NCI-H2196 (cell line): ENCODE results near the gene C9orf85.
"Not testable (repeated sequence)": the region's sequence is repeated elsewhere in the genome, so short reads cannot be mapped to it uniquely, and the experiment has no call there.

Experiments
- DNase-seq: peaks from one replicate; lab custom pipeline; 2025; ENCODE audit not compliant: unreplicated experiment; lab: John Stamatoyannopoulos, UW

Gene C9orf85, protein sequence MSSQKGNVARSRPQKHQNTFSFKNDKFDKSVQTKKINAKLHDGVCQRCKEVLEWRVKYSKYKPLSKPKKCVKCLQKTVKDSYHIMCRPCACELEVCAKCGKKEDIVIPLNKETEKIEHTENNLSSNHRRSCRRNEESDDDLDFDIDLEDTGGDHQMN

DNA sequence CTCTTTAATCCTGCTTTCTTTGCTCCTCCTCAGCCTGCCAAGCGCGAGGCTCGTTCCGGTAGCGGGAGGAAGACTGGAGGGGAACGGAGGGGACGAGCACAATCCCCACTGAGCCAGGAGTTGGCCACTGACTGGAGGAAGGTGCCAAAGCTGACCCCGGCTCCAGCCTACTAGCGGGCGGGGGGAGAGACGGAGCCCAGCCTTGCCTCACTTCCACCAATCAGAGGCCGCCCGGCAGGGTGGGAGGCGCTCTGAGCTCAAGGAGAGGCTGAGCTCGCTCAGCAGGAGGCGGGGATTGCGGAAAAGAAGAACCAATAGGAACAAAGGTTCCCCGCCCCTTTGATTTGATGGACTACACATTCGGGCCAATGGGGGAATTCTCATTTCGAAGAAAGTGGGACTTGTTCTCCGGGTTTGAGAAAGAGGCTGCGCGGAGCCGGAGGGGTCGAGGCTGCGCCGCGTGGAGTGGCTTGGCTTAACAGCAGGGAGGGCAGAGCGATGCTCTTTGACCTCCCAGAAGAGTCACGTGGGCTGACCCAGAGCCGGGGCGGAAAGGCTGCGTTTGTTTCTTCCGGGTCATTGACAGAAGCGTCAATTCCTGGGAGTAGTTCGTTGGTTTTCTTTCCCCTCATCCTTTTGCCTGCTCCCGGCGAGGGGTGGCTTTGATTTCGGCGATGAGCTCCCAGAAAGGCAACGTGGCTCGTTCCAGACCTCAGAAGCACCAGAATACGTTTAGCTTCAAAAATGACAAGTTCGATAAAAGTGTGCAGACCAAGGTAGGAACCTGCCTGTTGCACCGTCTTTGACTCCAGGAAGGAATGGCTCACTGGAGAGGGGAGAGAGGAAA lies at the start of gene C9orf85, which contains the start of gene ABHD17B:
TSS of gene C9orf85 (plus strand) at position 579 of the 847 bp plus-strand sequence. CDS start at position 675, 96 bp downstream.
TSS of gene ABHD17B (minus strand) at position 133 of the 847 bp plus-strand sequence. CDS start 36,113 bp downstream, outside the sequence.
- peak; percentile 98 for DNase-seq

DNA sequence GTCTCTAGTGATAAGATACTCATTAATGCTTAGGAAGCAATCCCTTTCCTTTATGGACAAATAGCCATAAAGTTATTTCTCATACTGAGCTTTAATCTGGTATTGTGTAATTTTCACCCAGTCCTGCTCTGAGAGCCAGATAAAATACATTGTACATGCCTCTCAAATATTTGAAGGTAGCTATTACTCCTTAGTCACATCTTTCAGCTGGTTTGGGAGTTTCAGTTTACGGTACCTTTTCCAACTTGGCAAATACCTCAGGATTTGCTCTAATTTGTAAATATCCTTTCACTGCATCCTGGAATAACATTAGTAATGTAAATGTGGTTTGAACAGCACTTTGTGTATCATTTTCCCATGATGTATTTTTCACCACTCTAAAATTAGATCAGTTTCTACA lies 47.8 kb upstream of the C9orf85 start:
- no peak for DNase-seq

DNA sequence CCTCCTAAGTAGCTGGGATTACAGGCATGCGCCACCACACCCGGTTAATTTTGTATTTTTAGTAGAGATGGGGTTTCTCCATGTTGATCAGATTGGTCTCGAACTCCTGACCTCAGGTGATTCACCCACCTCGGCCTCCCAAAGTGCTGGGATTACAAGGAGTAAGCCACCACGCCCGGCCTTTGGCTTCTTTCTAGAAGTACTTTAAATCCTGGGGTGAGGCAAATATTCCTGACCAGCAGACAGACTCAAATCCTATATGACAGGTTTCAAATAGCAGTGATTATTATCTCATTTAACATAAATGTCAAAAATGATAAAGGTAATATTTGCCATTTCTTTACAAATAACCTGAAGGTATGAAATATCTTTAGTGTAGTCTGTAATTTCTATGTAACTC lies 36.1 kb upstream of the C9orf85 start:
- DNase-seq: no peak

DNA sequence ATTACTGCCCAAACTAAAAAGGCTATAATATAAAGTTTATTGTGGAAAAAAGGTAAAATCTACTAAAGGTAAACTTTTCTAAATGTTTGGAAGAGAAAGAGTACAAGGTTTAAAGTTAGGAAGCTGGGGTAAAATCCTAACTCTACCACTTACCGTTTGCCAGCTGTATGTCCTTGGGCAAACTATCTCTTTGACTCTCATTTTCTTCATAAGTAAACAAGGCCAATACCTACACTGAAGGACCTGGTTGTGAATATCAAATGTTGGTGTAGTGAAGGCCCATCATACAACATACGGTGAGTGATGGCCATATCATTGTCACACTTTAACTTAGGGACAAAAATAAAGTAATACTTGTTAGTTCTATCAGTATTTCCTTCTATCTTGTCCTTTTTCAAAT lies 35.3 kb upstream of the C9orf85 start:
- DNase-seq: no peak

DNA sequence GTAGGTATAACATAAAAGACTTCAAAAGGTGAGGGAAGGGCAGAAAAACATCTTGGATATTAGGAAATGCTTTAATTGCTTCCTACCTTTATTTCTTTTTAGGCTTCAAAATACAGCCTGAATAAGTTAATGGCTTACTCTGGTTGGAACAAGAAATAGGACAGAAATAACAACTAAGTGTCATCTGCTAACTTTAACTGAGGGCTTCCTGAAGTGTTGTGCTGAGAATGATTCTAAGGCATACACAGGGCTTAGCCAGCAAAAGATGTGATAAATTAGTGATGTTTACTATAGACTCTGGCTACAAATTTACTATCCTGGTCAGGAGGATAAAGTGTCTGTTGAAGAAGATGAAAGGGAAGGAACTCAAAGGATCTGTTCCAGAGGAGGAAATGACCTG lies 34.6 kb upstream of the C9orf85 start:
- DNase-seq: no peak

DNA sequence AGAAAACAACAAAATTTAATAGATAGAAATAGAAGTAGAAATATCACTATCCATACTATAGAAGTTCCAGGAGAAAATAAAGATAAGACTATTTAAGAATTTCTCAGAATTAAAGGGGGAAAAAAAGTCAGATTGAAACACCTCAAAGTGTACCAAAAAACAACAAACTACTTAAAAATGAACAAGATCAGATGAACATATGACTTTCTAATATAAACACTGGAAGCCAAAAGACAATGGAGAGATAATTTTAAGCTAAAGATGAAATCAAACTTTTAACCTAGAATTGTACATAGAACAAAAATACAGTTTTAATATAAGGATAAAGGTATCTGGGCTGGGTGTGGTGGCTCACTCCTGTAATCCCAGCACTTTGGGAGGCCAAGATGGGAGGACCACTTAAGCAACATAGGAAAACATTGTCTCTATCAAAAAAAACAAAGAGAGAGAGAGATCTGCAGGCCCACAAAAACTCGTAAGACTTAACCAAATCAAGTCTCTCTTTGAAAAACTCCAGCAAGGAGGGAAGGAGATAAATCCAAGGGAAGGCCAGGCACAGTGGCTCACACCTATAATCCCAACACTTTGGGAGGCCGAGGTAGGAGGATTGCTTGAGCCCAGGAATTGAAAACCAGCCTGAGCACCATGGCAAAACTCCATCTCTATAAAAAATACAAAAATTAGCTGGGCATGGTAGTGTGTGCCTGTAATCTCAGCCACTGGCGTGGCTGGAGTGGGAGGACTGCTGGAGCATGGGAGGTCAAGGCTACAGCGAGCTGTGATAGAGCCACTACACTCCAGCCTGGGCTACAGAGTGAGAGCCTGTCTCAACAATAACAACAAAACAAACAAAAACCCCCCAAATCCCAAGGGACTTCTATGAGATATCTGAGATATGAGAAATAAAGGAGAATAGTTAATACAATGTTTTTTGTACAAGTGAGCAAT lies 32.8 kb upstream of the C9orf85 start:
- DNase-seq: no peak

DNA sequence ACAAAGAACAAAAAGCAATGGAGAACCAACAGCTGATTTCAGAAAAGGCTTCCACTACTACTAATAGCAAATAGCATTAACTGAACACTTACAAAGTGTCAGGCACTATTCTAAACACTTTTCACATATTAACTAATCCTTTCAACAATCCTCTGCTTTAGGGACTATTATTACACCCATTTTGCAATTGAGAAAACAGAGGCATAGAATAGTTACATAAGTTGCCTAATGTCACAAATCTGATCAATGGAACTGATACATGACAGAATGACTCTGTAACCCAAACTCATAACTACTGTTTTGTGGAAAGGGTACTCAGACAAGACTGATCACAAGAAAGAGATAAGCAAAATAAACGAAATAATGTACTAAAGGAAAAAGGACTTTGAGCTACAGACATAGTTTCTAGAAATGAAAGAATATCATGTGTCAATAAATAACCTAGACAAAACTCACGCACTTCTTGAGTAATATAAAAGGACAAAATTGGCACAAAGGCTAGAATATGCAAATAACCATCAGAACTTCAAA lies 31.7 kb upstream of the C9orf85 start:
- DNase-seq: no peak

DNA sequence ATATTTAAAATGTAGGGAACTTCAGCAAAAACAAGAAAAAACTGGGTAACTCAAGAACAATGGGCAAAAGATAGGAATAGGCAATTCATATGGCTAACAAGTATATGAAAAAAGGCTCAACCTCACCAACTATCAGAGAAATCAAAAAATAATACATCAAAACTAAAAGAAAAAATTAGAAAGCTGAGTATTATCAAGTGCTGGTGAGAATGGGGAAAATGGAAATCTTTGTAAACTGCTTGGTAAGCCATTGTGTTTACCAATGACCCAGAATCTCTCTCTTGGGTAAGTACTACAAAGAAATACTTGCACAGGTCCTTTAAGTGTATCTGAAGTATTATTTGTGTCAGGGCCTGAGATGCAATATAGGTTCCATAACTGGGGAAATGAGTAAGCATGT lies 27.4 kb upstream of the C9orf85 start:
- no peak for DNase-seq

DNA sequence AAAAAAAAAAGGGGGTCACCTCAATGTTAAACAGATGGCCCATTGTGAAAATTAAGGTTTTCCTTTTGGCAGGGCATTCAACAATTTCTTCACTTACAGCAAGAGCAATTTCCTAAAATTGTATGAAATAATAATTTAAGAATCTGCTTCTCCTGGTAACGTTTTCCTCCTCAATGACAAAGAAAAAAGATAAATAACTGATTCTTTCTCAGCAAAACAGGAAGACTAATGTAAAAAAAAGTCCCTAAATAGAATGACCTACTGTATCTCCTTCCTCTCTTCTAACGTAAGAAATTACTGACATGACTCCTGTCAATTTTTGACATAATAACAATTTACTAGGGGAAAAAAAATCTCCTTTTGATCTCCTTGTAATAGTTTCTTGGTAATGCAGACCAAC lies 26.0 kb upstream of the C9orf85 start:
- no peak for DNase-seq

DNA sequence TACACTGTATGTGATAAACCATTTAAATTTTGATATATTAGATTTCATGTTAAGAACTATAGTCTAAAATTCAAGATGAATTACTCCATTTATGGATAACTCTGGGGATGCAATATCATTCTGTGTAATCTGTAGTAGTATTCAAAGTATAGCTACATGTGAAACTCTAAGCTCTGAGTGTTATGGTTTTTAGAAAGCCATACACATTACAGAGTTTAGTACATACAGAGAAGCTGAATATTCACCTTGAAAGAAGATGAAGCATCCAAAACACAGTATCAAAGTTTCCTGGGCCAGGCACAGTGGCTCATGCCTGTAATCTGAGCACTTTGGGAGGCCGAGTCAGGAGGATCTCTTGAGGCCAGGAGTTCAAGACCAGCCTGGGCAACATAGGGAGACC lies 25.4 kb upstream of the C9orf85 start:
- DNase-seq: no peak

DNA sequence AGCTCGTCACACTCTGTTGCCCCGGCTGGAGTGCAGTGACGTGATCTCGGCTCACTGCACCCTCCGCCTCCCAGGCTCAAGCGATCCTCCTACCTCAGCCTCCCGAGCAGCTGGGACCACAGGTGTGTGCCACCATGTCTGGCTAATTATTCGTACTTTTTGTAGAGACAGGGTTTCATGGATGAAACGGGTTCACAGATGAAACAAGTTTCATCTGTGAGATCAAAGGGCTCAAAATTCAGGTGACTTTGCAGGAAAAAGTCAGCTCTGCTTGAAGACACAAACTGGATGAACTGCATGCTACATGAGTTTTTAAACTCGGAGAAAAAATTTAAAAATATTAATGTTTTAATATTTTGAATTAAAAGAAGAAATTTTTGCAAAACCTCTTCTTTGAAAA lies 24.9 kb upstream of the C9orf85 start:
- DNase-seq: no peak

DNA sequence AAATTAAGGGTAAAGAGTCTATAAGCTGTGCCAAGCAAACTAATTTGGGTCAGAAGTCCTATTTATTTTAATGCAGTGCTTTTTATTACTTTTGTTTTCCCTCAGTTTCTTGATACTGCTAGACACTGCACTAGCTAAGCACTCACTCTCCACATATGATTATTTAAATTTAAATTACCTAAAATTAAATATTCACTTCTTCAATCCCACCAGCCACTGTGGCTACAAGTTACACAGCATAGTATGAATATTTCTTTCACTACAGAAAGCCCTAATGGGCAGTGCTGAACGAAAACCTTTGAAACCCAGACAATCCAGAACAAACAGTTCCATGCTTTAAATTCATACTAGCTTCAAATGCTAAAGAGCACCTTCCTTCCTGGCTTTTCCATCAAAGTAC lies 24.1 kb upstream of the C9orf85 start:
- no peak for DNase-seq

DNA sequence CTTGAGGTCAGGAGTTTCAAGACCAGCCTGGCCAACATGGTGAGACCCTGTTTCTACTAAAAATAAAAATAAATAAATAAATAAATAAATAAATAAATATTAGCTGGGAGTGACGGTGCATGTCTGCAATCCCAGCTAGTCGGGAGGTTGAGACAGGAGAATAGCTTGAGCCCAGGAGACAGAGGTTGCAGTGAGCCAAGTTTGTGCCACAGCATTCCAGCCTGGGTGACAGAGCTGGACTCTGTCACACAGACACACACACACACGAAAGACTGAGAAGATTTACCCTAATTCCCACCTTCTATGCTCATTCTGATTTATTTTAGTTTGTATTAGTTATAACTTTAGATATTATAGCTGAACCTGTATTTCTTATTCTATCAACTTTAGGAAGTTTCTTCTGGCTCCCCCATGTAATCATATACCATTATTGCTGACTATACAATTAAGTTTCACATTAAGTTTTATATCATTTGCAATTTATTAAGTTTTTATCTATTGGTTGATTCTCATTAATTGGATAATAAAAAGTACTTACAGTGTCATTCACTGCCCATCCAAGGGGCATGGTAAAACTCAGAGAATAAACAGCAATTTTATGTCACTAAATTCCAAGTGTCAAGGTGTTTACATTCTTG lies 21.3 kb upstream of the C9orf85 start:
- DNase-seq: no peak

DNA sequence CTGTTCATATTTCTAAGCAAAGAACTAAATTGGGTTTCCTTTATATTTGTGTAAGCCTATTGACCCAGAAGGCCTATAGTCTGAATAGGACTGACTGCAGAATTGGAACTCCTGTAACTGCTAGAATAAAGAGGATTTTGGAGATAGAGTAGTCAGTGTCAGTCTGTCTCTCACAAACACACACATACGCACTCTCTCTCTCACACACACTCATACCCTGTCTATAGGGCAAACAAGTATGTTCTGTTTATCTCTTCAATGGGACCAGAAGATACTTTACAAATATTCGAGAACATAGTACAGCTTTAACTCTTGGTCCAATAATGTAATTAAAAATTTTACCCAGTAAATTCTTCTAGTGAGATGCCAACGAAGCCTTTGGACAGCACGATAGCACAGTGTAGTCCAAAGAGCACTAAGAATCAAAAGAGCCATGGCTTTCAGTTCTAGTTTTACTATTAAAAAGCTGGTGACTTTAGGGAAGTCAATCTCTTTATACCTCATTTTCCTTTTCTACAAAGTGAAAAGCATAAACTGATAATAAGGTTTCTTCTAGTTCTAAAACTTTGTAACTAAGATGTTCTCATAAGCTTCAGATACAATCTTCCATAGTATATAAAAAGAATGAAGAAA lies 19.8 kb upstream of the C9orf85 start:
- DNase-seq: no peak

DNA sequence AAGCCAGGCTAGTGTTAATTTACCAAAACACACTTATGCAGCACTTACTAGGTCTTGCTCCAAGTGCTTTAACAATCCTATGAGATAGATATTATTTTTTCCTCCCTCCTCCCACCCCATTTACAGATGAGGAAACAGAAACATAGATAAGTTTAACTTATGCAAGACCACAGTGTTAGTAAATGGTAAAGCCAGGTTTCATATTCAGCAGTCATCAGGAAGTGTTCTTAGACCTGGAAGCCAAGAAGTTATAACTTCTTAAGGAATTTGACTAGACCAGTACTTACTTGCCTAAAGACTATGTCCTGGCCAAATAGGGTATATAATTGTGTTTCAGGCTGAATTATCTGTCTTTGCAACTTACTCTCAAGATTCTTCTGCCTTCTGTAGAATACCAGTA lies 16.3 kb upstream of the C9orf85 start:
- no peak for DNase-seq

DNA sequence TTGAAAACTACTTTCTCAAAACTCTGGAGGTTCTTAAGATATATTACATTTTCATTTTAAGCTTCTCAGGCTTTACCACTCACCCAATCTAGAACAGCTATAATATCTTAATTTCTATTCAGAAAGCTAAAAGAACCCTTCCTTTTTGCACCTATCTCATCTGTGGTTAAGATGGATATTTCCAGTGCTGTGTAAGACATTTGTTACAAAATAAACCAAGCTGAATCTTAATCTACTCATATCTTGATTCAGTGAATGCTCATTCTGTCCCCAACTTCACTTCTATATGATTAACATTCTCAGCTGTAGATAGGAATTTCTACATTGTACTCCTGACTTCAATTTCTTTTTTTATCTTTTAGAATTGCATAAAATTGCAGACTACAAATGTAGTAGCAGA lies 15.5 kb upstream of the C9orf85 start:
- DNase-seq: no peak

DNA sequence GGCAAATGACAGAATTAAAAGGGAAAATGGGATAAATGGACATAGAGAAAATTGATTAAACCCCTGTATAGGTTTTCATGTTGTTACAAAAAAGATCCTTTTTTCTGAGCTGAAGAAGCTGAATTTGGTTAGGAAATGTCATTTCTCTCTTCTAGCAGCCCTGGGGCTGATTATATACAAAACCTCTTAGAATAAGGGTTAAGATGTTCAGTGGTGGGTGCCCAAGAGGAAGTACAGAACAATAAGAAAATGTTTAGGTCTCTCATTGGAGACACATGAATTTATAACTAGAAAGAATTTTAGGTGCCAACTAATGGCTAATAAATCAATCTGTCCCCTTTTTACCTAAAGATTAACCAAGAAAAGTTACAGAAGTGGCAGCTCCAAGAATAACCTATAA lies 14.7 kb upstream of the C9orf85 start:
- DNase-seq: no peak

DNA sequence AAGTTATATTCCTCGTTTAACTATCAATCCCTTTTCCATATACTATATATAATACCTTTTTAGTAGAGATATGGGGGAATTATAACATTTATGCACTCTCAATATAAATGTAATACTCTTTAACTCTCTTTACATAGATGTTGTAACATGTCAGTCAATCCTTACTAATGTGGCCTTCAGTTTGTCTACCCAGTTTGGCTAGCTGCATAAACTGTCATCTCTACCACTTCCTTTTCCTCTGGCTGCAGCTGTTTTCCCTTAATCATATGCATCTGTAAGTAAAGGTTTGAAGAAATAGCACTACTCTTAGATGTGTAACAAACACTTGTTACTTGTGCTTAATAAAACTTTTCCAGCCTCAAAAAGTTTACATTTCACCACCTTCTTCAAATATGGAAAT lies 13.9 kb upstream of the C9orf85 start:
- DNase-seq: no peak

DNA sequence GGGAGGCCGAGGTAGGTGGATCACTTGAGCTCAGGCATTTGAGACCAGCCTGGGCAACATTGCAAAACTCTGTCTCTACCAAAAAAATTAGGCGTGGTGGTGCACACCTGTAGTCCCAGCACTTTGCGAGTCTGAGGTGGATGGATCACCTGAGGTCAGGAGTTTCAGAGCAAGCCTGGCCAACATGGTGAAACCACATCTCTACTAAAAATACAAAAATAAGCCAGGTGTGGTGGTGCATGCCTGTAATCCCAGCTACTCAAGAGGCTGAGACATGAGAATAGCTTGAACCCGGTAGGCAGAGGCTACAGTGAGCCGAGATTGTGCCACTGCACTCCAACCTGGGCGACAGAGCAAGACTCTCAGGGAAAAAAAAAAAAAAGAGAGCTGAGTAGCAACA lies 12.7 kb upstream of the C9orf85 start:
- not testable (repeated sequence) for DNase-seq
